HTR-8/SVneo (cell line): ENCODE data around the gene NEK2.

Experiments used
- DNase-seq: peaks from one replicate; pipeline ENCODE4 v3.0.0; 2011; ENCODE audit warnings: low spot score, mixed read lengths; ENCODE audit not compliant: insufficient read length
- FAIRE-seq: peaks from 2 replicates; lab custom pipeline; 2011; peaks lifted over from hg19 to GRCh38; lab: Jason Lieb, UNC

The NEK2 gene

DNA sequence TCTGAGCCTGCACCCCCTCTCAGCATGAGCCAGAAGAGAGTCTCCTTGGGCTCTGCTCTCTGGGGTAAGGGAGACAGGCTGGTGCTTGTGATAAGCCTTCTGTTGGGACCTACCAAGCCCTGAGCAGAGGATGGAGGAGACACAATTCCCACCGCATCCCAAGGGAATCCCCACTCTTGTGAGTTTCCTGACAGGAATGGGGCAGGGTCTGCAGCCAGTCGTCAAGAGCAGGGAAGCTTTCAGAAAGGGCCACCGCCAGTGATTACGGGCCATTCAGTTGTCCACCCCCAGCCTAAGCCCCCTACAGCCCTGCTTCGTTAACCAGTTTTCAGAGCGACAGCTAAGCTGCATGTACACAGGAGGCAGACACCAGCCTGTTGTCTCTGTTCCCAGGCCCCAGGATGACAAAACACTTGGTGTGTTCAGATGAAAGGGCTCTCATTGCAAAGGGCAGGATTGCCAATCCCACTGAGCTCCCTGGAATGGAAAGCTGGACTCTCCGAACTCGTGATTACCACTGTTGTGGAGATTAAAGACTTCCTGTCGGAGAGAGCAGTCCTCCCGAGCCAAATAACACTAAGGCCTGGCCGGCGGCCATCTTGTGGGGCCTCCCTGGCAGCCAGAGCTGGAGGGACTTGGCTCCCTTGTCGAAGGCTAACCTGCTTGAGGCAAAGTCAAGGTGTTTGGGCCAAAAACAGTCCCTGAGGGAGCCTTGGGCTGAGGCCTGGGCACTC is 59.0 kb downstream of the NEK2 start:
- FAIRE-seq (no peak), DNase-seq (no peak)

DNA sequence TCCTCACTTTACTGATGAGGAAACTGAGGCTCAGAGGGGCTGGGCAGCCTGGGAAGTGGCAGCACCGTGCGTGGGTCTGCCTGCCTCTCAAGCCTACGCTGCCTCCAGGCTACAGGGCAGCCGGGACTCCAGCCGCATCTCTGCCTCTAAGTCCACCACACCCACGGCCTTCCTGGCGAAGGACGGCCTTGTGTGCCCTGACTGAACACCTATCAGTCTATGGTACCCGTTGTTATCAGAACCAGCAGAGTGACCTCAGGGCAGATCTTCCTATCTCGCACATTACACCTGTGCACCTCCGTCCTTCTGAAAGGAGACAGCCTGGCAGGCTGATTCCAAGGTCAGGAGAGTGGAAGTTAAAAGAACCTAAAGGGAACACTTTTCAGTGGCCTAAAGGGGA is 60.8 kb downstream of the NEK2 start:
- DNase-seq (no peak), FAIRE-seq (no peak)

DNA sequence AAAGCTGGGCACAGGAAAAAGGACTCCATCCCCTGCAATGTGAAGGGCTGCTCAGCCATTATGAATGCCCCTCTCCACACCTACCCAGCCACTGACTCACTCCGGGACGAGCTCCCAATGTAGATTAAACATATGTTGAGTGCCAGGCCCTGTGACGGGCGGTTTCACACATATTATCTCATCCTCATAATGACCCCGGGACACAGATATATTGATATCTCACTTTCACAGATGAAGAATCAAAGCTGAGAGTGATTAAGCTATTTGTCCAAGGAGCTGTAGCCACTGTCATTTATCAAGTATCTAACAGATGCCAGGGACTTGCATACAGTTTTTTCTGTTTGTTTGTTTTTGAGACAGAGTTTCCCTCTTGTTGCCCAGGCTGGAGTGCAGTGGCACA is 61.5 kb downstream of the NEK2 start:
- DNase-seq = no peak
- FAIRE-seq = no peak

DNA sequence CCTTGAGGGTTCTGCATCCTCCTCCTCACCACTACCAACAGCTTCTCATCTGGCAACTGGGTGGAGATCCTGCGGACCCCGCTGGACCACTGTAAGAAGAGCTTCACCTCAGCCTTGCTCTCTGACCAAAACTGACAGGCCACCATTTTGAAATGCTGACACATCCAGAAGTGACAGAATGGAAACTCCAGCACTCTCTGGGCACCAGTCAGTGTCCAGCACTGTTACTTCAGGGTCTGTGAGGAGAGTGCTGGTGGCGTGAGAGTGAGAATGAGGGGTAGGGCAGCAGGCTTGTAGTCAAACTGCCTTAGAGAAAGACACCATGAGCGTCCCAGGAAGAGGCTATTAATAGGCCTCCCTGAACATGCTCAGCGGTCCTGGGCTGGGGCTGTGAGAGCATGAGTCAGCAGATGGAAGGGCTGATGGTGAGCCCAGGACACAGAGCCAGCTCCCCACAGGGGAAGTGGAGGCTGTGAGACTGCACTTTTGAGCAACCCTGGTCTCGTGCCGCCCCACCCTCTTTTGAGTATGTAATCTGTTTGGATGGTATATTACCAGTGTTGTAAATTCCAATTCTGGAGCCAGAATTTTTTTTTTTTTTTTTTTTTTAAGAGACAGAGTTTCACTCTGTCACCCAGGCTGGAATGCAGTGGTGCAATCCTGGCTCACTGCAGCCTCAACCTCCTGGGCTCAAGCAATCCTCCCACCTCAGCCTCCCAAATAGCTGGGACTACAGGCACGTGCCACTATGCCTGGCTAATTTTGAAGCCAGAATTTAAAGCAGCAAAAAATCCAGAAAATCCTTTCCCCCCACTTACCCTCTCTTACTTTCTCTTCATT is 62.1 kb downstream of the NEK2 start:
- DNase-seq (peak; percentile 59), FAIRE-seq (no peak)

DNA sequence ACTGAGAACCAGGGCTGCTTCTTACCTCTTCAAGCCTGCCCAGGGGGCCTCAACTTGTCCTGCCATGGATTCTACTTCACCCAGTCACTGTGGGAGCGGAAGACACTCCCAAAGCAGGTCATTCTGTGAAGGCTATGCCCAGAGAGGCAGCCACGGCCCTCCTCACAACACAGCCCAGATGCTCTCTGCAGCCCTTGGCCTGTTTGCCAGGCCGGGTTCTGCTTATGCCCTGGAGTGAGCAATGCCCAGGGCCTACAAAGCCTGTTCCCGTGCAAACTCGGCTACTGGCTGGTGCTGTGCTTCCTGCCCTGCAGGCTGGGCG is 62.7 kb downstream of the NEK2 start:
- FAIRE-seq (peak; percentile 26), DNase-seq (no peak)
